GM10248 (cell line): ENCODE data around the gene MAP3K5.

Source experiments
- CTCF ChIA-PET: fragments of 300-600 bp; sonication (Branson Sonifier 250); formaldehyde crosslinking; extraction: SDS; loops from one replicate; lab custom pipeline; 2021; ENCODE audit warnings: antibody characterized with exemption; lab: Yijun Ruan, JAX
- POLR2A ChIA-PET: fragments of 350-650 bp; sonication (Branson Sonifier 250); formaldehyde crosslinking; extraction: SDS; loops from one replicate; lab custom pipeline; 2020; ENCODE audit warnings: antibody characterized with exemption; lab: Yijun Ruan, JAX
- DNase-seq: peaks from one replicate; pipeline ENCODE4 v3.0.0; 2012; ENCODE audit errors: extremely low spot score
- TF ChIP-seq, protein P1 (sequence below): IDR thresholded peaks from 2 replicates; pipeline ENCODE4 v1.5.1; 2012; ENCODE audit warnings: mild to moderate bottlenecking, low read depth; ENCODE audit errors: extremely low read depth, missing control alignments, control extremely low read depth

The MAP3K5 gene

DNA sequence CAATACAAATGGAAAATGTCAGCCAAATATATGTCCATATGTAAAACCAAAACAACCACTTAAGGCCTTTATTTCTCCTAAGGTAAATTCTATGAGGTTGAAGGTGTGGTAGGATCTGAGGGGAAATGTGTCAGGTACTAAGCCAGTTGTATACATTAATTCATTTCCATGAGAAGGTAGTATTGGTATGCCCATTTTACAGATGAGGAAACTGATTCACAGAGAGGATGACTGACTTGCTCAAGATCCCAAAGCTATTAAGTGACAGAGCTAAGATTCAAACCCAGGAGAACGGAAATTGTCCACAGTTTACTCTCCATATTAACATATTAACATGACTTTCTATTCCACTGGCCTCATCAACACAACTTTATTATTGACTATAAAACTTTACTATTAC lies 177.9 kb downstream of the MAP3K5 start:
- POLR2A ChIA-PET = no interaction called here
- no peak for DNase-seq
- CTCF ChIA-PET = interaction anchor here (0.6 to 4.0 kb wide), 7 partner anchors 8 to 178 kb away, joined by 3 to 19 read pairs (median 7); partner anchors contain the start of gene MAP3K5
- TF ChIP-seq, protein P1, sequence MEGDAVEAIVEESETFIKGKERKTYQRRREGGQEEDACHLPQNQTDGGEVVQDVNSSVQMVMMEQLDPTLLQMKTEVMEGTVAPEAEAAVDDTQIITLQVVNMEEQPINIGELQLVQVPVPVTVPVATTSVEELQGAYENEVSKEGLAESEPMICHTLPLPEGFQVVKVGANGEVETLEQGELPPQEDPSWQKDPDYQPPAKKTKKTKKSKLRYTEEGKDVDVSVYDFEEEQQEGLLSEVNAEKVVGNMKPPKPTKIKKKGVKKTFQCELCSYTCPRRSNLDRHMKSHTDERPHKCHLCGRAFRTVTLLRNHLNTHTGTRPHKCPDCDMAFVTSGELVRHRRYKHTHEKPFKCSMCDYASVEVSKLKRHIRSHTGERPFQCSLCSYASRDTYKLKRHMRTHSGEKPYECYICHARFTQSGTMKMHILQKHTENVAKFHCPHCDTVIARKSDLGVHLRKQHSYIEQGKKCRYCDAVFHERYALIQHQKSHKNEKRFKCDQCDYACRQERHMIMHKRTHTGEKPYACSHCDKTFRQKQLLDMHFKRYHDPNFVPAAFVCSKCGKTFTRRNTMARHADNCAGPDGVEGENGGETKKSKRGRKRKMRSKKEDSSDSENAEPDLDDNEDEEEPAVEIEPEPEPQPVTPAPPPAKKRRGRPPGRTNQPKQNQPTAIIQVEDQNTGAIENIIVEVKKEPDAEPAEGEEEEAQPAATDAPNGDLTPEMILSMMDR = no peak

DNA sequence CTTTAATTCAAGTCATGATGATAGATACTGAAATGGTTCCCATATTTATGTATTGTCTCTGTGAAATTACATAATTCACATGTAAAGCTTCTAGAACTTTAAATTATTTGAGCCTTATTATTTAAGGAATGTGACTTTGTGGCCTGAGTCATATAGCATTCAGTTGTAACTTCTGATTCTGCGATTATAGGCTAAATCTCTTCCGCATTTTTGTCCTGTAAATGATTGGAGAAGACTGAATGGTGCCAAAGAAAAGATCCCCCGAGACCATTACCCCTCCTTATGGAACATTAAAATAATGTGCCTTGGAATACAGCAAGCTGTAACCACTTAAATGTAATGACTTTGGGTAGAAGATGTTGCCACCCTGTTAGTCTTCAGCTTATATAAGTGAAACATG lies 178.8 kb downstream of the MAP3K5 start:
- CTCF ChIA-PET = interaction anchor here (1.3 to 3.4 kb wide), 5 partner anchors 9 to 179 kb away, joined by 3 to 15 read pairs (median 8); partner anchors contain the start of gene MAP3K5
- TF ChIP-seq, protein P1 = no peak

DNA sequence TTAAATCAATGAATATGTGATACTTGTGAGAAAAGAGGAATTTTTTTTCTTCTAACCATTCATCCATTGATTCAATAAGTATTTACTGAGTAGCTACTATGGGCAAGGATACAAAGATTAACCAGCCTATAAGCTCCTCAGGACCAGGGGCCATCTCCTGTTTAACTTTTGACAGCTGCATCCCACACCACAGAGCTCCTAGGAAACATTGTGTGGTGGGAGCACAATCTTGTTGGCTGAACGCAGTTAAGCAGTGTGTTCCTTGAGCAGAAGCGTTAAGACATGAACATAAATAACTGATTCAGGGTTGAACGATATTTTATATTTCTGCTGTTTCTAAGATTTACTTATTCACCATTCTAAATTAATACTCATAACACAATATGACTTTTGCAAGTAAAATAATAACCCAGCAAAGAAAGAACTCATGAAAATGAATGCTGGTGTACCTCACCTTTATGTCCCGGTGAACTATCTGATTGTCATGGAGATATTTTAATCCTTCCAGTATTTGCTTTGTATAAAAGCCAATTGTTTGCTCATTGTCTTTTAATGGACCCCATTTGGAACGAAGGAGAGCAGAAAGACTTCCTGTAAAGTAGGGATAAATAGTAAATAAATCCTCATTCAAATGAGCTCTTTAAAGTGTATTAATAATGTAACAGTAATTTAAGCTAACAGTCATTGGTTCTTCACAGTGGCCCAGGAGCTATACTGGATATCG lies 179.4 kb downstream of the MAP3K5 start:
- ChIA-PET POLR2A (no interaction called here), CTCF (interaction anchor here (0.5 to 3.4 kb wide), 9 partner anchors 10 to 180 kb away, joined by 3 to 15 read pairs (median 4); partner anchors contain the start of gene MAP3K5)
- TF ChIP-seq, protein P1 = no peak
- no peak for DNase-seq

More for the DNA sequence above, 178.8 kb downstream of the MAP3K5 start:
- DNase-seq = no peak
- POLR2A ChIA-PET = no interaction called here

DNA sequence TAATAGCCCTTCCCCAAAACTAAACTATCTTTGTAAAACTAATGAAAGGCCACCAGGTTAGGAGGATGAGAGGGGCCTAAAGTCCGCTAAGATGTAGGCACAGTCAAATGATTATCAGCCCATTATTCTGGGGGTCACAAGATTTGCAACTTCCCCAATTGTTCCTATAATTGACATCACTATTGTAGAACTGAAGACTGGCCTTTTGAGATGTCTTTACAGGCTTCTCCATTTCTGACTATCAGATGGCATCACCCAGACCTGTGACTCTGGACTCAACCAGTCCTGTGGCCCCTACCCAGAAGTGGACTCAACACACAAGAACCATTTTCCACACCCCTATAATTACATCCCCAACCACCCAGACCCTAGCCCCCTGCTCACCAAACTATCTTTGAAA lies 180.5 kb downstream of the MAP3K5 start:
- ChIA-PET POLR2A (no interaction called here), CTCF (interaction anchor here (0.8 to 3.4 kb wide), 7 partner anchors 9 to 1508 kb away, joined by 3 to 15 read pairs (median 8); partner anchors contain the start of gene MAP3K5)
- TF ChIP-seq, protein P1 = no peak
- no peak for DNase-seq

DNA sequence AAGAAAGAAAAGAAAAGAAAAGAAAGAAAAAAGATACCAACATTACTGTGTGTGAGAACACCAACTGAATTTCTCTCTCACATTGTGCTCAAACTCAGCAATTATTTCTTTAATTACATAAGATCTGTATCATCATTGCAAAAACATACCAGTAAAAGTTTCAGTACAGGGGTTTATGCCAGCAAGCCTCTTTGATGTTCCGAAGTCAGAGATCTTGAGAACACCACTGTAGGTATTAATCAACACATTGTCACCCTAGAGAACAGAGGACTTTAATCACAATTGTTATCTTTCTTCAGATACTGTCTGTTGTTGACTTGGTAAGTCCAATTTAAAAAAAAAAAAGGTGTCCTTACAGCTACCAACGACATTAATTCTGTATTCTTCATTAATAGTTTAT lies 181.1 kb downstream of the MAP3K5 start:
- POLR2A ChIA-PET = no interaction called here
- DNase-seq = no peak
- CTCF ChIA-PET = interaction anchor here (1.1 to 3.4 kb wide), 4 partner anchors 9 to 1508 kb away, joined by 3 to 15 read pairs (median 9); no protein-coding TSS in a partner anchor
- TF ChIP-seq, protein P1 = no peak

DNA sequence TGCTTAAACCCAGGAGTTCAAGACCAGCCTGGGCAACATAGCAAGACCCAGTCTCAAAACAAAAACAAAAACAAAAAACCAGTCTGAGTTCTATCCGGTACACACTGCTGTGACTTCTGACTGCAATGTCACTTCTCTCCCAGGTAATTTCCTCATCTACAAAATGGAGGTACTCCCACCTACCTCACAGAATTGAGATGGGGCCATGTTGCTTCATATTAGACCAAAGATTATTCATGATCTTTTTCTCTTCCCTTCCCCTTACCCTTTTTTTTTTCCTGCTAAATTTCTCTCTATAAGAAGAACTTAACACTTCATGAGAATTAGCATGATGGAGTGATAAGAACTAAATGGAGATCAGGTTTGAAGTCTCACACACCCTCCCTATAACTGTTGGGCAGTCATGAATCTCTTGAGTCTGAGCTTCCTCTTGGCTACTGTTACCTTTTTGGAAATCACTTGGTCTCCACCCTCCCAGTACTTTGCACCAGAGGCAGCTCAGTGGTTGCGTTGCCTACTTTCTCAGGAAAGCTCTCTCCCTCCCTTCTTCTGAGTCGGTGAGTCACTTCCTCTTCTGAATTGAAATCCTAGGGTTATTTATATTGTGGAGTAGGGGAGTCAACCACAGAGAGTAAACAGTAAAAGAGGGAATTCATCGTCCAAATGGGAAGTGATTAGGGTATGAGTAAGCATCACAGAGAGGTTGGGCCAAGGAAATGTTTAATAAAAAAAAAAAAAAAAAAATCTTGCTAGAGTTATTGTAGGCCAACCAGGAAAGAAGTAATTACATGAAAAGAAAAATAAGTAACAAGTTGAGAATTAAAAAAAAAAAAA lies 182.2 kb downstream of the MAP3K5 start:
- no peak for DNase-seq
- CTCF ChIA-PET = interaction anchor here (0.8 to 0.9 kb wide), 2 partner anchors 9 to 182 kb away, joined by 3 to 5 read pairs; partner anchors contain the start of gene MAP3K5
- POLR2A ChIA-PET = no interaction called here
- TF ChIP-seq, protein P1 = no peak
